Stimulated activated naive CD8-positive, alpha-beta T cell treated with anti-CD3 and anti-CD28 coated beads, Interleukin-15, Interleukin-2, amounts not matched to agents 100 ng/mL and 50 ng/mL, for 24 hours (primary cell): ENCODE results near the gene ZNF358.
"Not testable (repeated sequence)": the region's sequence is repeated elsewhere in the genome, so short reads cannot be mapped to it uniquely, and the experiment has no call there.

Experiments used
- H3K27ac Mint-ChIP-seq: one replicate; pipeline ENCODE4 v1.8.0; 2021; ENCODE audit warnings: mild to moderate bottlenecking, mixed read lengths
- H3K27me3 Mint-ChIP-seq: one replicate; pipeline ENCODE4 v1.8.0; 2021; ENCODE audit warnings: mixed read lengths
- H3K36me3 Mint-ChIP-seq: one replicate; pipeline ENCODE4 v1.8.0; 2021; ENCODE audit warnings: low read depth, mixed read lengths
- H3K4me1 Mint-ChIP-seq: one replicate; pipeline ENCODE4 v1.8.0; 2021; ENCODE audit warnings: low read depth, mixed read lengths
- H3K4me3 Mint-ChIP-seq: one replicate; pipeline ENCODE4 v1.8.0; 2021; ENCODE audit warnings: mild to moderate bottlenecking, mixed read lengths
- H3K9me3 Mint-ChIP-seq: one replicate; pipeline ENCODE4 v1.8.0; 2021; ENCODE audit warnings: mixed read lengths

Gene ZNF358

GRCh38 chr19:7534531-7535046 is 18.7 kb downstream of the ZNF358 start:
- peak overlapping the region; percentile 94 for H3K4me3 Mint-ChIP-seq
- no peaks in the 10 kb centered on the region for H3K27me3 Mint-ChIP-seq
- peaks cover 18% of the 10 kb centered on the region for H3K36me3 Mint-ChIP-seq
- H3K9me3 Mint-ChIP-seq = no peaks in the 10 kb centered on the region
- peak overlapping the region; percentile 83 for H3K27ac Mint-ChIP-seq
- H3K4me1 Mint-ChIP-seq = peaks cover 23% of the 10 kb centered on the region

- H3K36me3 Mint-ChIP-seq = peaks cover 20% of the 10 kb centered on the region
- no peaks in the 10 kb centered on the region for H3K27me3 Mint-ChIP-seq
- H3K4me3 Mint-ChIP-seq = peak within 1 kb of the TSS; percentile 94
- no peaks in the 10 kb centered on the region for H3K9me3 Mint-ChIP-seq
- H3K4me1 Mint-ChIP-seq = peaks cover 23% of the 10 kb centered on the region
- H3K27ac Mint-ChIP-seq = peak within 1 kb of the TSS; percentile 87
These were observed 19.4 kb downstream of the ZNF358 start, which contains the start of gene PNPLA6 for GRCh38 chr19:7535047-7535997. Gene PNPLA6 (plus strand): TSS chr19:7535717. CDS start chr19:7535789, 72 bp downstream.

- peaks cover 24% of the 10 kb centered on the region for H3K4me1 Mint-ChIP-seq
- no peaks in the 10 kb centered on the region for H3K27me3 Mint-ChIP-seq
- peak overlapping the region; percentile 87 for H3K27ac Mint-ChIP-seq
- peaks cover 20% of the 10 kb centered on the region for H3K36me3 Mint-ChIP-seq
- H3K4me3 Mint-ChIP-seq = peak overlapping the region; percentile 94
- H3K9me3 Mint-ChIP-seq = no peaks in the 10 kb centered on the region
These were observed 20.2 kb downstream of the ZNF358 start for GRCh38 chr19:7535998-7536695.

GRCh38 chr19:7538990-7539389 is 23.1 kb downstream of the ZNF358 start:
- H3K9me3 Mint-ChIP-seq, H3K27ac Mint-ChIP-seq, H3K4me3 Mint-ChIP-seq, H3K27me3 Mint-ChIP-seq: not testable (repeated sequence)
- H3K4me1 Mint-ChIP-seq = peaks cover 14% of the 10 kb centered on the region
- H3K36me3 Mint-ChIP-seq = peaks cover 28% of the 10 kb centered on the region

GRCh38 chr19:7539827-7540425 is 24.0 kb downstream of the ZNF358 start:
- peaks cover 28% of the 10 kb centered on the region for H3K36me3 Mint-ChIP-seq
- no peak overlapping the region for H3K4me3 Mint-ChIP-seq
- no peaks in the 10 kb centered on the region for H3K9me3 Mint-ChIP-seq
- no peaks in the 10 kb centered on the region for H3K27me3 Mint-ChIP-seq
- H3K4me1 Mint-ChIP-seq = peaks cover 14% of the 10 kb centered on the region
- H3K27ac Mint-ChIP-seq = no peak overlapping the region

- Mint-ChIP-seq H3K27me3 (no peaks in the 10 kb centered on the region), H3K9me3 (no peaks in the 10 kb centered on the region), H3K4me3 (no peak overlapping the region), H3K4me1 (peaks cover 21% of the 10 kb centered on the region), H3K36me3 (peaks cover 30% of the 10 kb centered on the region), H3K27ac (no peak overlapping the region)
These were observed 25.0 kb downstream of the ZNF358 start for GRCh38 chr19:7540761-7541474.

GRCh38 chr19:7541475-7541824 is 25.5 kb downstream of the ZNF358 start:
- Mint-ChIP-seq H3K27ac (no peak overlapping the region), H3K36me3 (peaks cover 33% of the 10 kb centered on the region), H3K9me3 (no peaks in the 10 kb centered on the region), H3K4me1 (peaks cover 21% of the 10 kb centered on the region), H3K27me3 (no peaks in the 10 kb centered on the region), H3K4me3 (no peak overlapping the region)

- H3K27ac Mint-ChIP-seq = no peak overlapping the region
- peaks cover 32% of the 10 kb centered on the region for H3K36me3 Mint-ChIP-seq
These were observed 26.0 kb downstream of the ZNF358 start for GRCh38 chr19:7541828-7542443.

GRCh38 chr19:7542556-7543348 is 26.8 kb downstream of the ZNF358 start:
- Mint-ChIP-seq H3K9me3 (no peaks in the 10 kb centered on the region), H3K4me1 (peaks cover 22% of the 10 kb centered on the region), H3K27ac (peak overlapping the region; percentile 2), H3K27me3 (no peaks in the 10 kb centered on the region), H3K36me3 (peaks cover 29% of the 10 kb centered on the region), H3K4me3 (no peak overlapping the region)

More at GRCh38 chr19:7541828-7542443, 26.0 kb downstream of the ZNF358 start:
- H3K27me3 Mint-ChIP-seq = no peaks in the 10 kb centered on the region
- H3K4me1 Mint-ChIP-seq = peaks cover 20% of the 10 kb centered on the region
- no peak overlapping the region for H3K4me3 Mint-ChIP-seq
- no peaks in the 10 kb centered on the region for H3K9me3 Mint-ChIP-seq

- no peak overlapping the region for H3K4me3 Mint-ChIP-seq
- H3K27me3 Mint-ChIP-seq = no peaks in the 10 kb centered on the region
- peak overlapping the region; percentile 79 for H3K27ac Mint-ChIP-seq
- H3K4me1 Mint-ChIP-seq = peaks cover 22% of the 10 kb centered on the region
- no peaks in the 10 kb centered on the region for H3K9me3 Mint-ChIP-seq
- H3K36me3 Mint-ChIP-seq = peaks cover 27% of the 10 kb centered on the region
These were observed 28.7 kb downstream of the ZNF358 start for GRCh38 chr19:7544626-7545025.

- peak overlapping the region; percentile 31 for H3K27ac Mint-ChIP-seq
- H3K9me3 Mint-ChIP-seq = no peaks in the 10 kb centered on the region
- H3K4me1 Mint-ChIP-seq = peaks cover 22% of the 10 kb centered on the region
- no peaks in the 10 kb centered on the region for H3K27me3 Mint-ChIP-seq
- H3K4me3 Mint-ChIP-seq = no peak overlapping the region
- peaks cover 26% of the 10 kb centered on the region for H3K36me3 Mint-ChIP-seq
These were observed 29.4 kb downstream of the ZNF358 start for GRCh38 chr19:7545300-7545699.

GRCh38 chr19:7545904-7546303 is 30.0 kb downstream of the ZNF358 start:
- Mint-ChIP-seq H3K4me1 (peaks cover 22% of the 10 kb centered on the region), H3K9me3 (no peaks in the 10 kb centered on the region), H3K27me3 (no peaks in the 10 kb centered on the region), H3K4me3 (peak overlapping the region; percentile 2), H3K36me3 (peaks cover 24% of the 10 kb centered on the region), H3K27ac (peak overlapping the region; percentile 61)

- H3K27me3 Mint-ChIP-seq = no peaks in the 10 kb centered on the region
- H3K4me1 Mint-ChIP-seq = peaks cover 19% of the 10 kb centered on the region
- H3K36me3 Mint-ChIP-seq = peaks cover 27% of the 10 kb centered on the region
- peak overlapping the region; percentile 9 for H3K27ac Mint-ChIP-seq
- no peak overlapping the region for H3K4me3 Mint-ChIP-seq
- no peaks in the 10 kb centered on the region for H3K9me3 Mint-ChIP-seq
These were observed 31.3 kb downstream of the ZNF358 start for GRCh38 chr19:7547159-7547558.
